ENCODE measurements around the gene GTF3C4.
"Not testable (repeated sequence)": the region's sequence is repeated elsewhere in the genome, so short reads cannot be mapped to it uniquely, and the experiment has no call there.

The GTF3C4 gene

GRCh38 chr9:132697230-132697629 is 27.0 kb downstream of the GTF3C4 start:
- TF ChIP-seq POLR2AphosphoS5 (IDR thresholded peaks at IDR 0.05; ENCODE audit: borderline replicate concordance, low read depth, low read length) (no peak), EZH2 (IDR thresholded peaks at IDR 0.05) (no peak), FOXP2 (optimal IDR thresholded peaks at IDR 0.05; ENCODE audit: control extremely low read depth, extremely low read length, insufficient read depth) (no peak)
- Histone ChIP-seq H3K9me3 (ENCODE audit: low read depth, low read length) (peaks cover 4% of the 10 kb centered on the region; the same call in 1 of the 2 replicates), H3K4me3 (no peak overlapping the region), H3K27ac (no peak overlapping the region), H3K9ac (ENCODE audit: insufficient read length) (no peak overlapping the region), H3K36me3 (ENCODE audit: insufficient read depth, low read length) (peaks cover 18% of the 10 kb centered on the region)
- no peak for DNase-seq (ENCODE audit: low read depth, low spot score)

GRCh38 chr9:132698989-132699388 is 28.7 kb downstream of the GTF3C4 start:
- H3K4me3 ChIP-seq, result no peak overlapping the region
- 0 out of 2 replicates have a peak, but pooled peaks cover under 1% of the 10 kb centered on the region for H3K36me3 ChIP-seq (ENCODE audit: insufficient read depth, low read length)
- H3K9me3 ChIP-seq (ENCODE audit: low read depth, low read length), result peaks cover 4% of the 10 kb centered on the region; the same call in 1 of the 2 replicates
- TF ChIP-seq EZH2 (IDR thresholded peaks at IDR 0.05) (no peak), FOXP2 (optimal IDR thresholded peaks at IDR 0.05; ENCODE audit: control extremely low read depth, extremely low read length, insufficient read depth) (no peak), POLR2AphosphoS5 (IDR thresholded peaks at IDR 0.05; ENCODE audit: borderline replicate concordance, low read depth, low read length) (no peak)
- no peak overlapping the region for H3K27ac ChIP-seq
- no peak for DNase-seq (ENCODE audit: low read depth, low spot score)
- H3K9ac ChIP-seq (ENCODE audit: insufficient read length), result no peak overlapping the region

GRCh38 chr9:132699956-132700355 is 29.7 kb downstream of the GTF3C4 start:
- Histone ChIP-seq H3K27ac (no peak overlapping the region), H3K9me3 (ENCODE audit: low read depth, low read length) (peaks cover 4% of the 10 kb centered on the region; the same call in 1 of the 2 replicates), H3K4me3 (no peak overlapping the region), H3K9ac (ENCODE audit: insufficient read length) (no peak overlapping the region), H3K36me3 (ENCODE audit: insufficient read depth, low read length) (no peaks in the 10 kb centered on the region)
- TF ChIP-seq FOXP2 (optimal IDR thresholded peaks at IDR 0.05; ENCODE audit: control extremely low read depth, extremely low read length, insufficient read depth) (no peak), POLR2AphosphoS5 (IDR thresholded peaks at IDR 0.05; ENCODE audit: borderline replicate concordance, low read depth, low read length) (no peak), EZH2 (IDR thresholded peaks at IDR 0.05) (no peak)
- DNase-seq (ENCODE audit: low read depth, low spot score), result no peak

GRCh38 chr9:132702254-132702653 is 32.0 kb downstream of the GTF3C4 start:
- TF ChIP-seq POLR2AphosphoS5 (IDR thresholded peaks at IDR 0.05; ENCODE audit: borderline replicate concordance, low read depth, low read length), result no peak
- H3K4me3 ChIP-seq, result no peak overlapping the region
- no peaks in the 10 kb centered on the region for H3K36me3 ChIP-seq (ENCODE audit: insufficient read depth, low read length)
- H3K9ac ChIP-seq (ENCODE audit: insufficient read length), result no peak overlapping the region
- no peak for DNase-seq (ENCODE audit: low read depth, low spot score)
- H3K9me3 ChIP-seq (ENCODE audit: low read depth, low read length), result peaks cover 4% of the 10 kb centered on the region; the same call in 1 of the 2 replicates
- no peak overlapping the region for H3K27ac ChIP-seq

GRCh38 chr9:132703336-132703735 is 33.1 kb downstream of the GTF3C4 start:
- TF ChIP-seq EZH2 (IDR thresholded peaks at IDR 0.05) (no peak), POLR2AphosphoS5 (IDR thresholded peaks at IDR 0.05; ENCODE audit: borderline replicate concordance, low read depth, low read length) (no peak), FOXP2 (optimal IDR thresholded peaks at IDR 0.05; ENCODE audit: control extremely low read depth, extremely low read length, insufficient read depth) (no peak)
- Histone ChIP-seq H3K4me3 (no peak overlapping the region), H3K36me3 (ENCODE audit: insufficient read depth, low read length) (no peaks in the 10 kb centered on the region), H3K9ac (ENCODE audit: insufficient read length) (no peak overlapping the region), H3K27ac (no peak overlapping the region), H3K9me3 (ENCODE audit: low read depth, low read length) (no peaks in the 10 kb centered on the region)
- DNase-seq (ENCODE audit: low read depth, low spot score), result no peak

GRCh38 chr9:132708239-132708638 is 38.0 kb downstream of the GTF3C4 start:
- no peak for DNase-seq (ENCODE audit: low read depth, low spot score)
- Histone ChIP-seq H3K9me3 (ENCODE audit: low read depth, low read length) (no peaks in the 10 kb centered on the region), H3K4me3 (no peak overlapping the region), H3K36me3 (ENCODE audit: insufficient read depth, low read length) (no peaks in the 10 kb centered on the region), H3K27ac (no peak overlapping the region), H3K9ac (ENCODE audit: insufficient read length) (no peak overlapping the region)
- no peak for TF ChIP-seq FOXP2 (optimal IDR thresholded peaks at IDR 0.05; ENCODE audit: control extremely low read depth, extremely low read length, insufficient read depth)
- TF ChIP-seq POLR2AphosphoS5 (IDR thresholded peaks at IDR 0.05; ENCODE audit: borderline replicate concordance, low read depth, low read length), result no peak

GRCh38 chr9:132708769-132709430 is 38.6 kb downstream of the GTF3C4 start:
- no peak overlapping the region for H3K9ac ChIP-seq (ENCODE audit: insufficient read length)
- no peak for TF ChIP-seq EZH2 (IDR thresholded peaks at IDR 0.05)
- no peak for TF ChIP-seq FOXP2 (optimal IDR thresholded peaks at IDR 0.05; ENCODE audit: control extremely low read depth, extremely low read length, insufficient read depth)
- no peak for TF ChIP-seq POLR2AphosphoS5 (IDR thresholded peaks at IDR 0.05; ENCODE audit: borderline replicate concordance, low read depth, low read length)
- H3K9me3 ChIP-seq (ENCODE audit: low read depth, low read length), result no peaks in the 10 kb centered on the region
- no peaks in the 10 kb centered on the region for H3K36me3 ChIP-seq (ENCODE audit: insufficient read depth, low read length)
- no peak for DNase-seq (ENCODE audit: low read depth, low spot score)
- no peak overlapping the region for H3K4me3 ChIP-seq
- H3K27ac ChIP-seq, result no peak overlapping the region

GRCh38 chr9:132710333-132710732 is 40.1 kb downstream of the GTF3C4 start:
- Histone ChIP-seq H3K9ac (ENCODE audit: insufficient read length) (no peak overlapping the region), H3K27ac (no peak overlapping the region), H3K9me3 (ENCODE audit: low read depth, low read length) (no peaks in the 10 kb centered on the region), H3K4me3 (no peak overlapping the region), H3K36me3 (ENCODE audit: insufficient read depth, low read length) (no peaks in the 10 kb centered on the region)
- TF ChIP-seq POLR2AphosphoS5 (IDR thresholded peaks at IDR 0.05; ENCODE audit: borderline replicate concordance, low read depth, low read length) (no peak), FOXP2 (optimal IDR thresholded peaks at IDR 0.05; ENCODE audit: control extremely low read depth, extremely low read length, insufficient read depth) (no peak), EZH2 (IDR thresholded peaks at IDR 0.05) (no peak)
- no peak for DNase-seq (ENCODE audit: low read depth, low spot score)

GRCh38 chr9:132711152-132711551 is 40.9 kb downstream of the GTF3C4 start:
- not testable (repeated sequence) for H3K4me3 ChIP-seq; H3K36me3 ChIP-seq (ENCODE audit: insufficient read depth, low read length); H3K27ac ChIP-seq; H3K9me3 ChIP-seq (ENCODE audit: low read depth, low read length); DNase-seq (ENCODE audit: low read depth, low spot score); H3K9ac ChIP-seq (ENCODE audit: insufficient read length)

Measured in SK-N-MC (cell line).